HG03103 (cell line): ENCODE results near the gene RAB35.
"Not testable (repeated sequence)": the region's sequence is repeated elsewhere in the genome, so short reads cannot be mapped to it uniquely, and the experiment has no call there.

ENCODE experiments used
- ATAC-seq: cut with Tn5 transposase; IDR thresholded peaks from one replicate; pipeline ENCODE4 v1.9.1; 2021; ENCODE audit warnings: low read depth; ENCODE audit not compliant: unreplicated experiment

RAB35 gene

GRCh38 chr12:120064054-120064940 lies 52.3 kb downstream of the RAB35 start:
- ATAC-seq = no peak

- ATAC-seq = no peak
Observed at GRCh38 chr12:120062976-120063579, 53.5 kb downstream of the RAB35 start.

GRCh38 chr12:120061575-120062214 lies 54.9 kb downstream of the RAB35 start:
- no peak for ATAC-seq

- ATAC-seq = no peak
Observed at GRCh38 chr12:120060717-120061116, 55.8 kb downstream of the RAB35 start.

- ATAC-seq = no peak
Observed at GRCh38 chr12:120060196-120060595, 56.4 kb downstream of the RAB35 start.

GRCh38 chr12:120056739-120057138 lies 59.8 kb downstream of the RAB35 start:
- ATAC-seq = no peak

GRCh38 chr12:120055231-120056000 lies 61.1 kb downstream of the RAB35 start:
- no peak for ATAC-seq

- no peak for ATAC-seq
Observed at GRCh38 chr12:120054293-120054692, 62.3 kb downstream of the RAB35 start.

GRCh38 chr12:120051535-120051934 lies 65.0 kb downstream of the RAB35 start:
- ATAC-seq = no peak

- no peak for ATAC-seq
Observed at GRCh38 chr12:120049426-120049825, 67.1 kb downstream of the RAB35 start.

GRCh38 chr12:120048263-120048662 lies 68.3 kb downstream of the RAB35 start:
- no peak for ATAC-seq

- no peak for ATAC-seq
Observed at GRCh38 chr12:120047072-120047471, 69.5 kb downstream of the RAB35 start.

- ATAC-seq = not testable (repeated sequence)
Observed at GRCh38 chr12:120045367-120045766, 71.2 kb downstream of the RAB35 start.
